GM12873 (cell line): ENCODE results near the gene LMOD1.

Source experiments
- CTCF ChIP-seq: IDR thresholded peaks from 2 replicates; pipeline ENCODE4 v1.5.1; 2012; ENCODE audit warnings: low read depth, mild to moderate bottlenecking, moderate library complexity, low read length, control low read depth; ENCODE audit not compliant: insufficient read depth; ENCODE audit errors: missing control alignments

Gene LMOD1

GRCh38 chr1:201925301-201925567 is 21.1 kb downstream of the LMOD1 start:
- TF ChIP-seq CTCF, result no peak

- TF ChIP-seq CTCF, result no peak
Measured at GRCh38 chr1:201921952-201922558, 24.3 kb downstream of the LMOD1 start.

DNA sequence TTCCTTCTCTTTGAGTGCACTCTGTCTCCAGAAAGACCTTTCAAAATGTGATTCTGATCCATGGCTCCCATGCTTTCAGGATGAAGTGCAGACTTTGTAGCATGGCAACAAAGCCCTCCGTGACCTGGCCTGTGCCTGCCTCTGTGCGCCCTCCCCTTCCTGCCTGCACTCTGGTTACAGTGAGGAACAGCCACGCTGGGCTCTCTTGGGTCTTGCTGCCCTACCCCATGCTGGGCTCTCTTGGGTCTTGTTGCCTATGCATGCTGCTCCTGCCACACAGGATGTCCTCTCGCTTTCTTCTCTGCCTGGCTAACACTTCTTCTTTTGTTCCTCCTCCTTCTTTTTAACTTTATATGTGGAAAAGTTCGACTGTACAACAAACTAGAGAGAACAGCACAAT is 28.0 kb downstream of the LMOD1 start:
- TF ChIP-seq CTCF, result no peak

GRCh38 chr1:201917362-201918033 is 28.9 kb downstream of the LMOD1 start:
- no peak for TF ChIP-seq CTCF

- no peak for TF ChIP-seq CTCF
Measured at GRCh38 chr1:201916649-201917249, 29.6 kb downstream of the LMOD1 start.

- no peak for TF ChIP-seq CTCF
Measured at GRCh38 chr1:201914456-201915235, 31.7 kb downstream of the LMOD1 start.

DNA sequence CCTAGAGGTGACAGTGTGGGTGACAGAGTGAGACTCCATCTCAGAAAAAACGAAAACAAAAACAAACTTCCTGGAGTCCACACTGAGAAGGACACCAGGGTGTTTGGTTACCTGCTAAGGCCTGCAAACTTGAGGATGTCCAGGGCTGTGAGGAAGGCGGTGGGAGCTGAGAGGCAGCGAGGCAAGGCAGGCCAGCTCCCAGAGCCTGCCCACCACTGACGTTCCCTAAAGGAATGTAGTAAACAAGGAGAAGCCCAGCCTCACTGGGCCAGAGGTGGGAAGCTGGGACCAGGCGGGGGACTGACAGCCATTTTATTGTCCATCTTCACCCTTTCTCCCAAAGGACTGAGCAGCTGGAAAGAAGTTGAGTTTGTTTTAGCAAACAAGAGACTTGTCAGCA is 33.5 kb downstream of the LMOD1 start:
- TF ChIP-seq CTCF, result no peak
